ENCODE measurements around the gene NR2C1. TPM values are rescaled to one million over a fixed set of nuclear protein-coding genes. Genes with fewer than 3 reads are reported as not detected.

The NR2C1 gene
- total RNA-seq, 1 experiment from 2014 or later: 42.1 TPM

DNA sequence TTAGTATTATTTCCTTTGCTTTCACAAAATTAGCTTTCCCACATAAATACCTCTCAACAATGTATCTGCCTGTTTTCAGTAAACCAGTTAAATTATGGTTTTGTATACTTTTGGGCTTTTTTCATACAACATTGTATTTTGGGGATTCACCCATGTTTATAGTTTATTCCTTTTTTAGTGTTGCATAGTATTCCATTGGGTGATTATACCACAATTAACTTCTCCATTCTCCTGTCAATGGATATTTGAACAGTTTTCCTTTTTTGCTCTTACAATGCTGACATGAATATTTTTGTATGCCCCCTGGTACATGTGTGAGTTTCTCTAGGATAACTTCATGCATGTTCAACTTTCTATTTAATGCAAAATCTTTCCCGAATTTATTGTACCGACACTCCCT lies 57.3 kb downstream of the NR2C1 start:
- no peak for DNase-seq (ENCODE audit: low spot score)
- ChIA-PET POLR2A (ENCODE audit: low non-redundant PET) (no interaction called here), CTCF (no interaction called here)
- no peak for TF ChIP-seq CTCF (conservative IDR thresholded peaks at IDR 0.05; ENCODE audit: low read depth, low read length)
- no peak for TF ChIP-seq EZH2 (IDR thresholded peaks at IDR 0.05; ENCODE audit: borderline replicate concordance, low read depth, low read length, poor library complexity, severe bottlenecking)
- intact Hi-C loops (cut with micrococcal nuclease; ENCODE audit: unreplicated experiment): no loop called here
- no peaks in the 10 kb centered on the region for H3K27me3 ChIP-seq (replicated peaks; ENCODE audit: insufficient read depth, low read depth, low read length, poor library complexity)
- no peaks in the 10 kb centered on the region for H3K36me3 ChIP-seq (ENCODE audit: insufficient read depth, low read length, poor library complexity, severe bottlenecking)
- H3K9me3 ChIP-seq (ENCODE audit: low read depth, low read length, poor library complexity, severe bottlenecking): no peaks in the 10 kb centered on the region
- H3K4me3 ChIP-seq (ENCODE audit: low read depth, low read length, poor library complexity, severe bottlenecking): no peak overlapping the region
- no TSS peak for BruUV-seq (replicated peaks)
- no peaks in the 10 kb centered on the region for H3K4me1 ChIP-seq (ENCODE audit: insufficient read depth, low read length, poor library complexity, severe bottlenecking)
- no peak overlapping the region for H3K27ac ChIP-seq (ENCODE audit: low read depth, low read length, poor library complexity, severe bottlenecking)

GRCh38 chr12:95014554-95014953 lies 58.9 kb downstream of the NR2C1 start:
- Histone ChIP-seq H3K4me3 (ENCODE audit: low read depth, low read length, poor library complexity, severe bottlenecking) (no peak overlapping the region), H3K36me3 (ENCODE audit: insufficient read depth, low read length, poor library complexity, severe bottlenecking) (no peaks in the 10 kb centered on the region), H3K9me3 (ENCODE audit: low read depth, low read length, poor library complexity, severe bottlenecking) (no peaks in the 10 kb centered on the region), H3K4me1 (ENCODE audit: insufficient read depth, low read length, poor library complexity, severe bottlenecking) (no peaks in the 10 kb centered on the region), H3K27me3 (replicated peaks; ENCODE audit: insufficient read depth, low read depth, low read length, poor library complexity) (no peaks in the 10 kb centered on the region), H3K27ac (ENCODE audit: low read depth, low read length, poor library complexity, severe bottlenecking) (no peak overlapping the region)
- no peak for TF ChIP-seq CTCF (conservative IDR thresholded peaks at IDR 0.05; ENCODE audit: low read depth, low read length)
- TF ChIP-seq EZH2 (IDR thresholded peaks at IDR 0.05; ENCODE audit: borderline replicate concordance, low read depth, low read length, poor library complexity, severe bottlenecking): no peak
- no peak for DNase-seq (ENCODE audit: low spot score)
- BruUV-seq (replicated peaks): no TSS peak
- ChIA-PET POLR2A (ENCODE audit: low non-redundant PET) (no interaction called here), CTCF (no interaction called here)
- intact Hi-C loops (cut with micrococcal nuclease; ENCODE audit: unreplicated experiment): no loop called here

- no peak overlapping the region for H3K4me3 ChIP-seq (ENCODE audit: low read depth, low read length, poor library complexity, severe bottlenecking)
- POLR2A ChIA-PET (ENCODE audit: low non-redundant PET): no interaction called here
- CTCF ChIA-PET: no interaction called here
- peaks cover 1% of the 10 kb centered on the region for H3K36me3 ChIP-seq (ENCODE audit: insufficient read depth, low read length, poor library complexity, severe bottlenecking)
- peaks cover 4% of the 10 kb centered on the region for H3K4me1 ChIP-seq (ENCODE audit: insufficient read depth, low read length, poor library complexity, severe bottlenecking)
- no TSS peak for BruUV-seq (replicated peaks)
- H3K27me3 ChIP-seq (replicated peaks; ENCODE audit: insufficient read depth, low read depth, low read length, poor library complexity): no peaks in the 10 kb centered on the region
- no peak for DNase-seq (ENCODE audit: low spot score)
- H3K27ac ChIP-seq (ENCODE audit: low read depth, low read length, poor library complexity, severe bottlenecking): no peak overlapping the region
- no peak for TF ChIP-seq CTCF (conservative IDR thresholded peaks at IDR 0.05; ENCODE audit: low read depth, low read length)
- peaks cover 3% of the 10 kb centered on the region for H3K9me3 ChIP-seq (ENCODE audit: low read depth, low read length, poor library complexity, severe bottlenecking)
- intact Hi-C loops (cut with micrococcal nuclease; ENCODE audit: unreplicated experiment): no loop called here
Observed at GRCh38 chr12:95006206-95006605, 67.2 kb downstream of the NR2C1 start.
